NT2/D1 (cell line): ENCODE data around the gene DSC2.

Source experiments
- YY1 ChIP-seq: IDR thresholded peaks from 2 replicates; pipeline ENCODE4 v1.6.1; 2011; ENCODE audit not compliant: insufficient read length, insufficient read depth
- ZNF274 ChIP-seq: IDR thresholded peaks from 2 replicates; pipeline ENCODE4 v1.6.1; 2011; ENCODE audit warnings: mild to moderate bottlenecking, low read depth, low read length

GRCh38 chr18:31044926-31045325 lies 57.3 kb downstream of the DSC2 start:
- TF ChIP-seq ZNF274, result no peak
- no peak for TF ChIP-seq YY1
